HEK293 (cell line): ENCODE results near the gene NTNG1.

Experiments
- CTCF ChIA-PET: fragments of 350-600 bp; formaldehyde crosslinking; extraction: SDS; loops from one replicate; lab custom pipeline; 2021; ENCODE audit warnings: antibody characterized with exemption; lab: Yijun Ruan, JAX
- POLR2A ChIA-PET: fragments of 300-600 bp; formaldehyde crosslinking; extraction: SDS; loops from one replicate; lab custom pipeline; 2020; ENCODE audit warnings: antibody characterized with exemption, inconsistent platforms; lab: Yijun Ruan, JAX
- H3K27ac ChIP-seq: fragments of 200-500 bp; sonication (Bioruptor generic); 2 replicates; pipeline ENCODE4 v1.5.1; 2014; ENCODE audit warnings: low read depth, low read length, control low read depth, inconsistent platforms; ENCODE audit errors: extremely low read depth
- H3K36me3 ChIP-seq, 2 experiments: fragments of 200-500 bp in 1 of 2; sonication (Bioruptor generic) in 1 of 2; 1 replicate in 1 of 2; 2 replicates in 1 of 2; pipeline ENCODE4 v1.5.1; 2014 to 2017; ENCODE audit warnings: inconsistent platforms in 2 of 2, low read length in 2 of 2; ENCODE audit not compliant: control insufficient read depth in 2 of 2, insufficient read depth in 1 of 2
- H3K4me1 ChIP-seq: fragments of 200-500 bp; sonication (Bioruptor generic); 2 replicates; pipeline ENCODE4 v1.5.1; 2014; ENCODE audit warnings: mild to moderate bottlenecking, low read length, inconsistent platforms; ENCODE audit not compliant: control insufficient read depth, insufficient read depth
- H3K4me3 ChIP-seq: 2 replicates; pipeline ENCODE4 v1.5.1; 2011; ENCODE audit warnings: low read depth, mild to moderate bottlenecking, control low read depth, low read length, moderate library complexity
- H3K9me3 ChIP-seq: fragments of 200-500 bp; sonication (Bioruptor generic); 2 replicates; pipeline ENCODE4 v1.5.1; 2014; ENCODE audit warnings: low read depth, low read length, inconsistent platforms; ENCODE audit not compliant: control insufficient read depth, insufficient read depth
- MYNN ChIP-seq: fragments of 450-650 bp; formaldehyde crosslinking; IDR thresholded peaks from 2 replicates; pipeline ENCODE4 v1.5.1; 2016; ENCODE audit warnings: missing biosample characterization, missing genetic modification characterization, borderline replicate concordance
- MZF1 ChIP-seq: fragments of 450-650 bp; formaldehyde crosslinking; IDR thresholded peaks from 2 replicates; pipeline ENCODE4 v1.5.1; 2017; ENCODE audit warnings: missing biosample characterization, missing genetic modification characterization, borderline replicate concordance
- OSR2 ChIP-seq: fragments of 450-650 bp; formaldehyde crosslinking; IDR thresholded peaks from 2 replicates; pipeline ENCODE4 v1.5.1; 2016; ENCODE audit warnings: missing biosample characterization, missing genetic modification characterization
- PATZ1 ChIP-seq: fragments of 450-650 bp; formaldehyde crosslinking; IDR thresholded peaks from 2 replicates; pipeline ENCODE4 v1.5.1; 2016; ENCODE audit warnings: missing biosample characterization, missing genetic modification characterization
- REPIN1 ChIP-seq: fragments of 450-650 bp; formaldehyde crosslinking; IDR thresholded peaks from 2 replicates; pipeline ENCODE4 v1.5.1; 2017; ENCODE audit warnings: missing biosample characterization, missing genetic modification characterization, low read depth
- YY2 ChIP-seq: fragments of 450-650 bp; formaldehyde crosslinking; IDR thresholded peaks from 2 replicates; pipeline ENCODE4 v1.5.1; 2016; ENCODE audit warnings: missing biosample characterization, missing genetic modification characterization
- ZBTB44 ChIP-seq: fragments of 450-650 bp; IDR thresholded peaks from 2 replicates; pipeline ENCODE4 v1.5.1; 2018; ENCODE audit warnings: missing biosample characterization, mild to moderate bottlenecking, missing genetic modification characterization
- ZBTB48 ChIP-seq: fragments of 450-650 bp; formaldehyde crosslinking; IDR thresholded peaks from 2 replicates; pipeline ENCODE4 v1.5.1; 2016; ENCODE audit warnings: missing biosample characterization, missing genetic modification characterization
- ZBTB7A ChIP-seq: fragments of 450-650 bp; formaldehyde crosslinking; IDR thresholded peaks from 2 replicates; pipeline ENCODE4 v1.5.1; 2016; ENCODE audit warnings: low read depth, missing biosample characterization, missing genetic modification characterization
- ZNF121 ChIP-seq: fragments of 450-650 bp; formaldehyde crosslinking; IDR thresholded peaks from 2 replicates; pipeline ENCODE4 v1.5.1; 2016; ENCODE audit warnings: missing biosample characterization, missing genetic modification characterization
- ZNF184 ChIP-seq: fragments of 450-650 bp; IDR thresholded peaks from 2 replicates; pipeline ENCODE4 v1.5.1; 2018; ENCODE audit warnings: missing biosample characterization, mild to moderate bottlenecking, missing genetic modification characterization
- ZNF214 ChIP-seq: fragments of 450-650 bp; formaldehyde crosslinking; IDR thresholded peaks from 2 replicates; pipeline ENCODE4 v1.5.1; 2017; ENCODE audit warnings: missing biosample characterization, mild to moderate bottlenecking, missing genetic modification characterization, borderline replicate concordance
- ZNF266 ChIP-seq: fragments of 450-650 bp; formaldehyde crosslinking; IDR thresholded peaks from 2 replicates; pipeline ENCODE4 v1.5.1; 2016; ENCODE audit warnings: missing biosample characterization, missing genetic modification characterization, low read depth
- ZNF311 ChIP-seq: fragments of 450-650 bp; formaldehyde crosslinking; IDR thresholded peaks from 2 replicates; pipeline ENCODE4 v1.5.1; 2017; ENCODE audit warnings: missing biosample characterization, missing genetic modification characterization, borderline replicate concordance
- ZNF350 ChIP-seq: fragments of 450-650 bp; formaldehyde crosslinking; IDR thresholded peaks from 2 replicates; pipeline ENCODE4 v1.5.0; 2017; ENCODE audit warnings: missing biosample characterization, mild to moderate bottlenecking, missing genetic modification characterization
- ZNF561 ChIP-seq: fragments of 450-650 bp; IDR thresholded peaks from 2 replicates; pipeline ENCODE4 v1.5.1; 2018; ENCODE audit warnings: missing biosample characterization, missing genetic modification characterization, borderline replicate concordance
- ZNF658 ChIP-seq: fragments of 450-650 bp; formaldehyde crosslinking; IDR thresholded peaks from 2 replicates; pipeline ENCODE4; 2016; ENCODE audit warnings: missing biosample characterization, missing genetic modification characterization
- ZNF76 ChIP-seq: fragments of 450-650 bp; formaldehyde crosslinking; IDR thresholded peaks from 2 replicates; pipeline ENCODE4; 2016; ENCODE audit warnings: low read depth, missing biosample characterization, missing genetic modification characterization, borderline replicate concordance
- ZNF777 ChIP-seq: fragments of 450-650 bp; formaldehyde crosslinking; IDR thresholded peaks from 2 replicates; pipeline ENCODE4 v1.5.1; 2017; ENCODE audit warnings: missing biosample characterization, missing genetic modification characterization, borderline replicate concordance
- ZNF792 ChIP-seq: fragments of 450-650 bp; formaldehyde crosslinking; IDR thresholded peaks from 2 replicates; pipeline ENCODE4 v1.5.1; 2016; ENCODE audit warnings: missing biosample characterization, missing genetic modification characterization
- ZNF837 ChIP-seq: fragments of 450-650 bp; formaldehyde crosslinking; IDR thresholded peaks from 2 replicates; pipeline ENCODE4 v1.5.1; 2016; ENCODE audit warnings: missing biosample characterization, missing genetic modification characterization
- TF ChIP-seq, protein P1 (sequence below): fragments of 450-650 bp; formaldehyde crosslinking; IDR thresholded peaks from 2 replicates; pipeline ENCODE4 v1.5.1; 2016; ENCODE audit warnings: missing biosample characterization, missing genetic modification characterization
- TF ChIP-seq, protein P2 (sequence below): sonication (generic); formaldehyde crosslinking; IDR thresholded peaks from 2 replicates; pipeline ENCODE4 v1.8.1; 2022; ENCODE audit warnings: mild to moderate bottlenecking, moderate library complexity, missing genetic modification reagents
- TF ChIP-seq, protein P3 (sequence below): fragments of 450-650 bp; formaldehyde crosslinking; IDR thresholded peaks from 2 replicates; pipeline ENCODE4 v1.5.1; 2016; ENCODE audit warnings: missing biosample characterization, missing genetic modification characterization, low read depth
- TF ChIP-seq, protein P4 (sequence below): fragments of 450-650 bp; formaldehyde crosslinking; IDR thresholded peaks from 2 replicates; pipeline ENCODE4 v1.5.1; 2016; ENCODE audit warnings: missing biosample characterization, missing genetic modification characterization

The NTNG1 gene

DNA sequence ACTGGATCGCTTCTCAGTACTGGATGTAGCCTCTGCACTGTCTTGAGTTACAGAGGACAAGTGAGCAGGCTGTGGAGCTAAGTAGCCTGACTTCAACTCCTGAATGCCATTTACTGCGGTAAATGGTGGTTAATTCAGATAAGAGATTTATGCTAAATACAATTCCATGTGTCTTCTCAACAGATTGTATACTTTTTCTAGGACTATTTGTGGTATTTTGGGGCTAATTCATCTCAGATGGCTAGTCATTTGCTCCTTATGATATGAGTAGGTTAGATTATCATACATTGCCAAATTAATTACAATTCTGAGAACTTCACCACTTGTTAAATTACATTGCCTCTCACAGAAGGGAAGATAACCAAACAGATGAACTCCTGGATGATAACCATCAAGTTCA is 90.5 kb downstream of the NTNG1 start:
- H3K9me3 ChIP-seq = no peaks in the 10 kb centered on the region
- H3K4me1 ChIP-seq = no peaks in the 10 kb centered on the region
- no peak overlapping the region for H3K27ac ChIP-seq
- H3K36me3 ChIP-seq = no peaks in the 10 kb centered on the region
- TF ChIP-seq ZNF266 (tag by site-specific recombination) = no peak
- TF ChIP-seq ZNF777 (tag by site-specific recombination) = no peak
- TF ChIP-seq ZNF350 (tag by site-specific recombination) = no peak
- no peak for TF ChIP-seq REPIN1 (tag by site-specific recombination)
- TF ChIP-seq ZNF837 (tag by site-specific recombination) = no peak
- TF ChIP-seq YY2 (tag by site-specific recombination) = no peak
- no peak for TF ChIP-seq OSR2 (tag by site-specific recombination)
- no peak for TF ChIP-seq ZNF658
- no peak for TF ChIP-seq ZNF214 (tag by site-specific recombination)
- TF ChIP-seq PATZ1 = no peak
- TF ChIP-seq, protein P1, sequence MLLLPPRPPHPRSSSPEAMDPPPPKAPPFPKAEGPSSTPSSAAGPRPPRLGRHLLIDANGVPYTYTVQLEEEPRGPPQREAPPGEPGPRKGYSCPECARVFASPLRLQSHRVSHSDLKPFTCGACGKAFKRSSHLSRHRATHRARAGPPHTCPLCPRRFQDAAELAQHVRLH (tag by site-specific recombination) = no peak
- no peak for TF ChIP-seq ZNF792 (tag by site-specific recombination)
- TF ChIP-seq ZNF561 (tag by site-specific recombination) = no peak
- TF ChIP-seq, protein P2, sequence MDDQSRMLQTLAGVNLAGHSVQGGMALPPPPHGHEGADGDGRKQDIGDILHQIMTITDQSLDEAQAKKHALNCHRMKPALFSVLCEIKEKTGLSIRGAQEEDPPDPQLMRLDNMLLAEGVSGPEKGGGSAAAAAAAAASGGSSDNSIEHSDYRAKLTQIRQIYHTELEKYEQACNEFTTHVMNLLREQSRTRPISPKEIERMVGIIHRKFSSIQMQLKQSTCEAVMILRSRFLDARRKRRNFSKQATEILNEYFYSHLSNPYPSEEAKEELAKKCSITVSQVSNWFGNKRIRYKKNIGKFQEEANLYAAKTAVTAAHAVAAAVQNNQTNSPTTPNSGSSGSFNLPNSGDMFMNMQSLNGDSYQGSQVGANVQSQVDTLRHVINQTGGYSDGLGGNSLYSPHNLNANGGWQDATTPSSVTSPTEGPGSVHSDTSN (CRISPR knock-in tag) = no peak
- TF ChIP-seq ZBTB44 (tag by site-specific recombination) = no peak
- no peak for TF ChIP-seq ZNF311 (tag by site-specific recombination)
- TF ChIP-seq ZBTB48 = no peak
- TF ChIP-seq, all 188 proteins: peak for 0
- CTCF ChIA-PET = interaction anchor here (0.6 kb wide), 1 partner anchor 648 kb away, joined by 3 read pairs; no protein-coding TSS in a partner anchor
- POLR2A ChIA-PET = no interaction called here
- no peak overlapping the region for H3K4me3 ChIP-seq

GRCh38 chr1:107232426-107232825 is 91.6 kb downstream of the NTNG1 start:
- Histone ChIP-seq H3K4me1 (no peaks in the 10 kb centered on the region), H3K27ac (no peak overlapping the region), H3K9me3 (no peaks in the 10 kb centered on the region), H3K36me3 (no peaks in the 10 kb centered on the region), H3K4me3 (no peak overlapping the region)
- ChIA-PET POLR2A (no interaction called here), CTCF (no interaction called here)
- TF ChIP-seq, protein P3, sequence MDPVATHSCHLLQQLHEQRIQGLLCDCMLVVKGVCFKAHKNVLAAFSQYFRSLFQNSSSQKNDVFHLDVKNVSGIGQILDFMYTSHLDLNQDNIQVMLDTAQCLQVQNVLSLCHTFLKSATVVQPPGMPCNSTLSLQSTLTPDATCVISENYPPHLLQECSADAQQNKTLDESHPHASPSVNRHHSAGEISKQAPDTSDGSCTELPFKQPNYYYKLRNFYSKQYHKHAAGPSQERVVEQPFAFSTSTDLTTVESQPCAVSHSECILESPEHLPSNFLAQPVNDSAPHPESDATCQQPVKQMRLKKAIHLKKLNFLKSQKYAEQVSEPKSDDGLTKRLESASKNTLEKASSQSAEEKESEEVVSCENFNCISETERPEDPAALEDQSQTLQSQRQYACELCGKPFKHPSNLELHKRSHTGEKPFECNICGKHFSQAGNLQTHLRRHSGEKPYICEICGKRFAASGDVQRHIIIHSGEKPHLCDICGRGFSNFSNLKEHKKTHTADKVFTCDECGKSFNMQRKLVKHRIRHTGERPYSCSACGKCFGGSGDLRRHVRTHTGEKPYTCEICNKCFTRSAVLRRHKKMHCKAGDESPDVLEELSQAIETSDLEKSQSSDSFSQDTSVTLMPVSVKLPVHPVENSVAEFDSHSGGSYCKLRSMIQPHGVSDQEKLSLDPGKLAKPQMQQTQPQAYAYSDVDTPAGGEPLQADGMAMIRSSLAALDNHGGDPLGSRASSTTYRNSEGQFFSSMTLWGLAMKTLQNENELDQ (tag by site-specific recombination) = no peak
- TF ChIP-seq ZNF121 (tag by site-specific recombination) = no peak
- no peak for TF ChIP-seq MZF1 (tag by site-specific recombination)
- no peak for TF ChIP-seq MYNN
- no peak for TF ChIP-seq ZBTB7A
- TF ChIP-seq, protein P4, sequence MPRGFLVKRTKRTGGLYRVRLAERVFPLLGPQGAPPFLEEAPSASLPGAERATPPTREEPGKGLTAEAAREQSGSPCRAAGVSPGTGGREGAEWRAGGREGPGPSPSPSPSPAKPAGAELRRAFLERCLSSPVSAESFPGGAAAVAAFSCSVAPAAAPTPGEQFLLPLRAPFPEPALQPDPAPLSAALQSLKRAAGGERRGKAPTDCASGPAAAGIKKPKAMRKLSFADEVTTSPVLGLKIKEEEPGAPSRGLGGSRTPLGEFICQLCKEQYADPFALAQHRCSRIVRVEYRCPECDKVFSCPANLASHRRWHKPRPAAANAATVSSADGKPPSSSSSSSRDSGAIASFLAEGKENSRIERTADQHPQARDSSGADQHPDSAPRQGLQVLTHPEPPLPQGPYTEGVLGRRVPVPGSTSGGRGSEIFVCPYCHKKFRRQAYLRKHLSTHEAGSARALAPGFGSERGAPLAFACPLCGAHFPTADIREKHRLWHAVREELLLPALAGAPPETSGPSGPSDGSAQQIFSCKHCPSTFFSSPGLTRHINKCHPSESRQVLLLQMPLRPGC = no peak
- no peak for TF ChIP-seq ZNF184 (tag by site-specific recombination)
- no peak for TF ChIP-seq ZNF76 (tag by site-specific recombination)
